Measurements from ENCODE around the gene ADGRB3. TPM values are rescaled to one million over a fixed set of nuclear protein-coding genes. Genes with fewer than 3 reads are reported as not detected.

Gene ADGRB3
- total RNA-seq, 1 donor from 2014 or later, result not detected

DNA sequence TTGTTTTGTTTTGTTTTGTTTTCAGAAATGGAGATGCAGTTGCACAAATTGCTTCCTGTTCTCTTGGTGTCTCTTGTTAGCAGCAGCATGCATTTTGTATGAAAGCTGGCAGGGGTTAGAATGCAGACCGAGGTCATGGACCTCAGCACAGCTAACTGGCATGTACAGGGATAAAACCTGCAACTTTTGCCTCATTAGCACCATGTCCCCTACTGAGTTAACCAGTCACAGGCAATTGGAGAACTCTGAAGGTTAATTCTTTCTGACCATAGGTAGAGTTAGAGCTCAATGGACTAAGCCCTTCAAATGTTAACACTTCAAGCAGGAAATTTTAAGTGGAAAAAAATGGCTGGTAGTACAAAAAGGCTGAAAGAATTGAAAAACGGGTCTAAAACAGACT lies 377.1 kb downstream of the ADGRB3 start:
- Histone ChIP-seq H3K36me3 (ENCODE audit: control insufficient read depth, insufficient read depth, low read length) (no peaks in the 10 kb centered on the region), H3K4me3 (ENCODE audit: low read depth, low read length) (no peak overlapping the region), H3K27me3 (ENCODE audit: control insufficient read depth, insufficient read depth, low read length) (no peaks in the 10 kb centered on the region)
- FAIRE-seq (no peak), DNase-seq (ENCODE audit: low read depth) (no peak)
- TF ChIP-seq, protein P1, sequence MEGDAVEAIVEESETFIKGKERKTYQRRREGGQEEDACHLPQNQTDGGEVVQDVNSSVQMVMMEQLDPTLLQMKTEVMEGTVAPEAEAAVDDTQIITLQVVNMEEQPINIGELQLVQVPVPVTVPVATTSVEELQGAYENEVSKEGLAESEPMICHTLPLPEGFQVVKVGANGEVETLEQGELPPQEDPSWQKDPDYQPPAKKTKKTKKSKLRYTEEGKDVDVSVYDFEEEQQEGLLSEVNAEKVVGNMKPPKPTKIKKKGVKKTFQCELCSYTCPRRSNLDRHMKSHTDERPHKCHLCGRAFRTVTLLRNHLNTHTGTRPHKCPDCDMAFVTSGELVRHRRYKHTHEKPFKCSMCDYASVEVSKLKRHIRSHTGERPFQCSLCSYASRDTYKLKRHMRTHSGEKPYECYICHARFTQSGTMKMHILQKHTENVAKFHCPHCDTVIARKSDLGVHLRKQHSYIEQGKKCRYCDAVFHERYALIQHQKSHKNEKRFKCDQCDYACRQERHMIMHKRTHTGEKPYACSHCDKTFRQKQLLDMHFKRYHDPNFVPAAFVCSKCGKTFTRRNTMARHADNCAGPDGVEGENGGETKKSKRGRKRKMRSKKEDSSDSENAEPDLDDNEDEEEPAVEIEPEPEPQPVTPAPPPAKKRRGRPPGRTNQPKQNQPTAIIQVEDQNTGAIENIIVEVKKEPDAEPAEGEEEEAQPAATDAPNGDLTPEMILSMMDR (IDR thresholded peaks at IDR 0.05; ENCODE audit: insufficient read depth, low read length, severe bottlenecking), result no peak

DNA sequence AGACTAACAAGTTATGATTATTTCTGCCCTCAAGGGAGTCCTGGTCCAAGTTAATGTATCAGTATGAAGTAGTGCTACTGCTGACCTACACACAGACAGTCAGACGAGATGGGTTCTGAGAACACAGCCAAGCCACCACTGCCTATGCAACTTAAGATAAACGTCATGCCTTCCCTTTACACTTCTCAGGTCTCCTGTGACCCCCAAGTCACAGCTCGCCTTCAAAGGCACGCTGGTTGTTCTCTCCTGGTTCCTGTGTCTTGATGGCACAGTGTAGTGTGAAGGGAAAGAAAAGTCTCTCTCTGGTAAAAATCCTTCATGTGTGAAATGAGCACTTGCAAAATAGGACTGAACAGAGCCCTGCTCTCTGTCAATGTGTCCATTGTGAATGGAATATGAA lies 377.8 kb downstream of the ADGRB3 start:
- TF ChIP-seq, protein P1 (IDR thresholded peaks at IDR 0.05; ENCODE audit: insufficient read depth, low read length, severe bottlenecking), result no peak
- no peak overlapping the region for H3K4me3 ChIP-seq (ENCODE audit: low read depth, low read length)
- FAIRE-seq (no peak), DNase-seq (ENCODE audit: low read depth) (no peak)
- H3K27me3 ChIP-seq (ENCODE audit: control insufficient read depth, insufficient read depth, low read length), result no peaks in the 10 kb centered on the region
- no peaks in the 10 kb centered on the region for H3K36me3 ChIP-seq (ENCODE audit: control insufficient read depth, insufficient read depth, low read length)

- Histone ChIP-seq H3K36me3 (ENCODE audit: control insufficient read depth, insufficient read depth, low read length) (no peaks in the 10 kb centered on the region), H3K4me3 (ENCODE audit: low read depth, low read length) (no peak overlapping the region), H3K27me3 (ENCODE audit: control insufficient read depth, insufficient read depth, low read length) (no peaks in the 10 kb centered on the region)
- no peak for FAIRE-seq
- TF ChIP-seq, protein P1 (IDR thresholded peaks at IDR 0.05; ENCODE audit: insufficient read depth, low read length, severe bottlenecking), result no peak
- no peak for DNase-seq (ENCODE audit: low read depth)
Observed at GRCh38 chr6:69018906-69019305, 383.8 kb downstream of the ADGRB3 start.

DNA sequence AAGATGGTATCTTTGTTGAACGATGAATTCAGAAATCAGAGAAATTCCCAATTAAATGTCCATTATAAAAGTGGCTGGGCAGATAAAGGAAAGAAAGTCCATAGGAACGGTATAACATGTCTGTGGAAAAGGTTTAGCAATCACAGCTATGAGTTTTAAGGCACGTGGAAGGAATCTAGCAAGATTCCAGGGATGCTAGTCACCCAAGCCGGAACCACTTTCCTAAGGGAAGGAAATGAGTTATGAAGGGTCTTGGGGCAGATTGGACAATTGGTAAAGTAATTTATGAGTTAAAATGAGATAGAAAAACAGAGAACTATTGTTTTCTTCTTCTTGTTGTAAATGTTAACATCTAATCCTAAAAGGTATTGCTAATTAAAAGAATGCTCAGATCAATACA lies 384.8 kb downstream of the ADGRB3 start:
- no peak for DNase-seq (ENCODE audit: low read depth)
- Histone ChIP-seq H3K36me3 (ENCODE audit: control insufficient read depth, insufficient read depth, low read length) (no peaks in the 10 kb centered on the region), H3K4me3 (ENCODE audit: low read depth, low read length) (no peak overlapping the region), H3K27me3 (ENCODE audit: control insufficient read depth, insufficient read depth, low read length) (no peaks in the 10 kb centered on the region)
- TF ChIP-seq, protein P1 (IDR thresholded peaks at IDR 0.05; ENCODE audit: insufficient read depth, low read length, severe bottlenecking), result no peak
- FAIRE-seq, result no peak

DNA sequence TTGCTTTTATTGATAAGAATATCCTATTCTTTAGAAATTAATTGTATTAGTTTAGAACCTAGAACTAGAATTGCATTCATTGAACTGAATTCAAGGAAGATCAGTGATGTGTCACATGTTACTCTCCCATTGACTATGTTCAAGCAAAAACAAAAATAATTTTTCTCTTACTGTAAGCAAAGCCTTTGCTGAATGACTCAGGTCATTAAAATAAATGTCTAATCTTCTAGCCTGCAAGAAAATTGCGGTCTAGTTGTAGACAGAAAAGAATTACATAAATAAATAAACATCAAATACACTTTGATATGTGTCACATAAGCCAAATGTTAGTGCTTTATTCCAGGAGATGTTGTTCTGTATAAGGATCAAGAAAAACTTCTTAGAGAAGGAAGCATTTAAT lies 387.9 kb downstream of the ADGRB3 start:
- Histone ChIP-seq H3K4me3 (ENCODE audit: low read depth, low read length) (no peak overlapping the region), H3K36me3 (ENCODE audit: control insufficient read depth, insufficient read depth, low read length) (no peaks in the 10 kb centered on the region), H3K27me3 (ENCODE audit: control insufficient read depth, insufficient read depth, low read length) (no peaks in the 10 kb centered on the region)
- TF ChIP-seq, protein P1 (IDR thresholded peaks at IDR 0.05; ENCODE audit: insufficient read depth, low read length, severe bottlenecking), result no peak
- DNase-seq (ENCODE audit: low read depth) (peak; percentile 52), FAIRE-seq (no peak)

DNA sequence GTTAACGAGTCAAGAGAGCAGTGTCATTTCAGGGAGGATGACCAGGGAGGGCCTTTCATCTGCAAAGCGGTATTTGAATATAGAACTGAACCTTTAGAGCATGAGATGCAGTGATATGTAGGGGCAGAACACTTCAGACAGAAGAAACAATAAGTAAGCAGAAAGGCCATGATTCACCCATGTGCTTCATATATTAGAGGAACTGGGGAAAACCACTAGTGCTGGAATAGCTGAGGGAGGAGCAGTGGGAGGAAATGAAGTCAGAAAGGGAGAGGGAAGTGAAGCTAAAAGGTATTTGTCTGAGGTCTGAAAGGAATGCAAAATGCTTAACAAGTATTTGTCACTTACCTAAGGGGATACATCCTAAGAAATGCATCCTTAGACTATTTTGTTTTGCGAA lies 391.2 kb downstream of the ADGRB3 start:
- TF ChIP-seq, protein P1 (IDR thresholded peaks at IDR 0.05; ENCODE audit: insufficient read depth, low read length, severe bottlenecking), result no peak
- no peak for FAIRE-seq
- no peaks in the 10 kb centered on the region for H3K27me3 ChIP-seq (ENCODE audit: control insufficient read depth, insufficient read depth, low read length)

More for the DNA sequence above, 391.2 kb downstream of the ADGRB3 start:
- no peak overlapping the region for H3K4me3 ChIP-seq (ENCODE audit: low read depth, low read length)
- no peaks in the 10 kb centered on the region for H3K36me3 ChIP-seq (ENCODE audit: control insufficient read depth, insufficient read depth, low read length)
- DNase-seq (ENCODE audit: low read depth), result peak; percentile 46

All from bronchial epithelial cell (primary cell).